Esophagus squamous epithelium (tissue), 4 donors: ENCODE results near the gene GTPBP1.

Source experiments
- POLR2A ChIP-seq, 4 donors: fragments of 450-650 bp; IDR thresholded peaks; one replicate each; pipeline ENCODE4 v1.6.1; 2017; ENCODE audit warnings: antibody characterized with exemption in 4 of 4, mild to moderate bottlenecking in 4 of 4, moderate library complexity in 3 of 4
- TF ChIP-seq, protein P1 (sequence below), 6 experiments: fragments of 450-650 bp in 4 of 6; fragments of 200-600 bp in 2 of 6; sonication (generic) in 2 of 6; IDR thresholded peaks; one replicate each; pipeline ENCODE4 v1.5.1; 2016 to 2019; ENCODE audit warnings: antibody characterized with exemption in 6 of 6, mild to moderate bottlenecking in 4 of 6, moderate library complexity in 4 of 6

DNA sequence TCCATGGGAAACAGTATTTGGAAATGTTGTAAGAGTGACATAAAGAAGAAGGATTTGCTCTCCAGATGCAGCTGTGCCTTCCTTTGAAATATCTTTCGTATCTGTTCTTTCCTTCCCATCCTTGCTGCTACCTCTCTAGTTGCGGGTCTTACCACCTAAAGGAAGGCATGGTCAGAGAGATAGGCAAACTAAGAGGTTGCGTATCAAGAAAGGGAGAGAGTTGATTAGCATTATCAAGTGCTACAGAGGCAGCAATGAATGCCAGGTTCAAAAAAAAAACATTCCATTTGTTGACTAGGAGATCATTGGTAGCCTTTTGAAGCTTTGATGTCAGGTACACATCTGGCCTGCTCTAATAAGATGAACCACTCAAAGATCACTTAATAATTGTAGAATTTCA, 4.6 kb downstream of the GTPBP1 start:
- TF ChIP-seq, protein P1, sequence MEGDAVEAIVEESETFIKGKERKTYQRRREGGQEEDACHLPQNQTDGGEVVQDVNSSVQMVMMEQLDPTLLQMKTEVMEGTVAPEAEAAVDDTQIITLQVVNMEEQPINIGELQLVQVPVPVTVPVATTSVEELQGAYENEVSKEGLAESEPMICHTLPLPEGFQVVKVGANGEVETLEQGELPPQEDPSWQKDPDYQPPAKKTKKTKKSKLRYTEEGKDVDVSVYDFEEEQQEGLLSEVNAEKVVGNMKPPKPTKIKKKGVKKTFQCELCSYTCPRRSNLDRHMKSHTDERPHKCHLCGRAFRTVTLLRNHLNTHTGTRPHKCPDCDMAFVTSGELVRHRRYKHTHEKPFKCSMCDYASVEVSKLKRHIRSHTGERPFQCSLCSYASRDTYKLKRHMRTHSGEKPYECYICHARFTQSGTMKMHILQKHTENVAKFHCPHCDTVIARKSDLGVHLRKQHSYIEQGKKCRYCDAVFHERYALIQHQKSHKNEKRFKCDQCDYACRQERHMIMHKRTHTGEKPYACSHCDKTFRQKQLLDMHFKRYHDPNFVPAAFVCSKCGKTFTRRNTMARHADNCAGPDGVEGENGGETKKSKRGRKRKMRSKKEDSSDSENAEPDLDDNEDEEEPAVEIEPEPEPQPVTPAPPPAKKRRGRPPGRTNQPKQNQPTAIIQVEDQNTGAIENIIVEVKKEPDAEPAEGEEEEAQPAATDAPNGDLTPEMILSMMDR (IDR thresholded peaks at IDR 0.05): no peak
- TF ChIP-seq POLR2A (IDR thresholded peaks at IDR 0.05): no peak
